ENCODE measurements around the gene CAMKK2.

Gene CAMKK2

GRCh38 chr12:121191151-121191550 lies 105.4 kb downstream of the CAMKK2 start:
- TF ChIP-seq CTCF (IDR thresholded peaks at IDR 0.05; ENCODE audit: insufficient read depth, low read depth, low read length, missing control alignments), result no peak
- no peak for DNase-seq (ENCODE audit: low read depth)
- H3K4me3 ChIP-seq (ENCODE audit: low read depth, low read length), result no peak overlapping the region

GRCh38 chr12:121190523-121191031 lies 105.9 kb downstream of the CAMKK2 start:
- no peak overlapping the region for H3K4me3 ChIP-seq (ENCODE audit: low read depth, low read length)
- DNase-seq (ENCODE audit: low read depth), result peak; percentile 30
- no peak for TF ChIP-seq CTCF (IDR thresholded peaks at IDR 0.05; ENCODE audit: insufficient read depth, low read depth, low read length, missing control alignments)

GRCh38 chr12:121189619-121190155 lies 106.8 kb downstream of the CAMKK2 start:
- no peak overlapping the region for H3K4me3 ChIP-seq (ENCODE audit: low read depth, low read length)
- no peak for TF ChIP-seq CTCF (IDR thresholded peaks at IDR 0.05; ENCODE audit: insufficient read depth, low read depth, low read length, missing control alignments)
- no peak for DNase-seq (ENCODE audit: low read depth)

GRCh38 chr12:121189131-121189530 lies 107.4 kb downstream of the CAMKK2 start:
- no peak for DNase-seq (ENCODE audit: low read depth)
- H3K4me3 ChIP-seq (ENCODE audit: low read depth, low read length), result no peak overlapping the region
- no peak for TF ChIP-seq CTCF (IDR thresholded peaks at IDR 0.05; ENCODE audit: insufficient read depth, low read depth, low read length, missing control alignments)

GRCh38 chr12:121188227-121188626 lies 108.3 kb downstream of the CAMKK2 start:
- DNase-seq (ENCODE audit: low read depth), result no peak
- no peak overlapping the region for H3K4me3 ChIP-seq (ENCODE audit: low read depth, low read length)

More at GRCh38 chr12:121188227-121188626, 108.3 kb downstream of the CAMKK2 start:
- no peak for TF ChIP-seq CTCF (IDR thresholded peaks at IDR 0.05; ENCODE audit: insufficient read depth, low read depth, low read length, missing control alignments)
